ENCODE results near the gene RPLP2.
A peak's percentile ranks its signal among the peaks of the same experiment; 100 is the strongest.

Gene RPLP2

GRCh38 chr11:809287-810039 lies at the start of gene RPLP2:
TSS of gene RPLP2 (plus strand) at chr11:809967. CDS start at chr11:810235, 268 bp downstream.
- peak; percentile 99 for DNase-seq

DNA sequence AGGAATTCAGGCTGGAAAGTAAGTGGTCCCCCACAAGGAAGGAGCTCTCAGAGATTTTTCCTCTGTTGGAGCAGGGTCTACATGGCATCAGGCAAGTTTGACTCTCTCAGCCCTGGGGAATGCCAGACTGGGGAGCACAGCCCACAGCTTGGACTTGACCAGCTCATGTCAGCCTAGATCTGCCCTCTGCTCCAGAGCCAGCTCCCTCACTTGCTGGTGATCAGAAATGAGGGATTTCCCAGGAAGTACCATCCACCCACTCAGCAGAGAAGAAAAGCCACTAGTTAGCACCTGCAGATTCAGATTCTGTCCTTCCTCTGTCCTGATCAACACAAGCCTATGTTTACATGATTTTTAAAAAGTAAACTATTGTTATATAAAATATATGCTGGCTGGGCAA lies 49.5 kb upstream of the RPLP2 start:
- no peak for DNase-seq

- no peak for DNase-seq
These were observed 48.1 kb upstream of the RPLP2 start for GRCh38 chr11:761526-762108.

- peak; percentile 65 for DNase-seq
These were observed 47.2 kb upstream of the RPLP2 start for GRCh38 chr11:762421-763072.

GRCh38 chr11:763073-763463 lies 46.7 kb upstream of the RPLP2 start:
- DNase-seq = no peak

GRCh38 chr11:763549-764321 lies 46.0 kb upstream of the RPLP2 start:
- no peak for DNase-seq

GRCh38 chr11:764322-765024 lies 45.3 kb upstream of the RPLP2 start:
- DNase-seq = no peak

GRCh38 chr11:765025-765801 lies 44.6 kb upstream of the RPLP2 start:
- DNase-seq = peak; percentile 51

- no peak for DNase-seq
These were observed 44.0 kb upstream of the RPLP2 start for GRCh38 chr11:765802-766091.

GRCh38 chr11:766106-766935 lies 43.4 kb upstream of the RPLP2 start:
- DNase-seq = peak; percentile 46

GRCh38 chr11:766936-767210 lies 42.9 kb upstream of the RPLP2 start:
- no peak for DNase-seq

- DNase-seq = no peak
These were observed 42.5 kb upstream of the RPLP2 start for GRCh38 chr11:767238-767637.

GRCh38 chr11:769887-770641 lies 39.7 kb upstream of the RPLP2 start:
- no peak for DNase-seq

DNA sequence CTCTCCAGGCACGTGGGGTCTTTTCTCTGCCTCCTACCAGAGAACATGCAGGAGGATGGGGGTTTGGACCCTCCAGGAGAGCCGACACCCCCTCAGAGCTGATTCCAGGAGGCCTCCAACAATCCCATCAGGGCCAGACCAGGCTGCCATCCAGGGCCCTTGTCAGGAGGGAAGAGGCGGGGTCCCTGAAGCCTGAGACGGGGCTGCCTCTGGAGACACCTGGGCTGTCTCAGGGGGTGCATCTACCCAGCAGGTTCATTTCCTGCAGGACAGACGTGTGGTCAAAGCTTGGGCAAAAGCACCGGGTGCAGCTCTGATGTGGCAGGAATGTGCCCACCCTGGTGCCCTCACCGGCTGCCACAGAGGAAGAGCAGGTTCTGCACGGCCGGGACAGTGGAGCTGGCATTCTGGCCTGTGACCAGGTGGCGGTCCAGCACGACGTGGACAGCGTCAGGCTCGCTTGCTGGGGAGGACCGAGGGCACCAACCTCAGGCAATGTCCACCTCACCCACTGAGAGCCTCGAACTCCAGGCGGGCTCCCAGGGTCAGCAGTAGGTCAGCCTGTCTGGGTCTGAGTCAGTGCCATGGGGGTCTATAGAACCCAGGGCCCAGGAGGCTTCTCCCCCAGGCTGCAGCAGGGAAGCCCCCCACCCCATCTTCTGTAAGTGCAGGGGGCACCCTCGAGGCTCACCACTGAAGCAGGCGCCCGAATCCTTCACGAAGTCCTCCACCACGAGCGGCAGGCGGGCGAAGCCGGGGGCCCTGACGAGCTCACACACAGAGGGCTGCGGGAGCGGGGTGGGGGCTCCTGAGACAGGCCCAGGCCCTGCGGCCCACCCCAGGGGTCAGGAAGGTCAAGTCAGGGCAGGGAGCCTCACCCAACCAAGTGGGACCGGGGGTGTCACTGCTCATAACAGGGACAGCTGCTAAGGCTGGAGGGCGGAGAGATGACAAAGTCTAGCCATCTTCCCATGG lies 38.8 kb upstream of the RPLP2 start:
- DNase-seq = no peak

- DNase-seq = no peak
These were observed 38.1 kb upstream of the RPLP2 start for GRCh38 chr11:771617-772204.

- DNase-seq = no peak
These were observed 37.1 kb upstream of the RPLP2 start for GRCh38 chr11:772429-773390.

- DNase-seq = no peak
These were observed 36.3 kb upstream of the RPLP2 start for GRCh38 chr11:773425-773824.

- no peak for DNase-seq
These were observed 35.9 kb upstream of the RPLP2 start for GRCh38 chr11:773830-774229.
